Activated naive CD4-positive, alpha-beta T cell treated with anti-CD3 and anti-CD28 coated beads for 36 hours (primary cell): Measurements from ENCODE around the gene PLPPR1. TPM values are rescaled to one million over a fixed set of nuclear protein-coding genes. Genes with fewer than 3 reads are reported as not detected.

Experiments used
- CTCF ChIA-PET: fragments of 350-600 bp; sonication (Branson Sonifier 250); formaldehyde crosslinking; loops from one replicate; lab custom pipeline; 2021; ENCODE audit warnings: antibody characterized with exemption; lab: Charles Lee
- DNase-seq: peaks from one replicate; pipeline ENCODE4 v3.0.0-alpha.2; 2020
- H3K27ac Mint-ChIP-seq: one replicate; pipeline ENCODE4 v1.8.0; 2021; ENCODE audit warnings: mild to moderate bottlenecking, mixed read lengths
- H3K27me3 Mint-ChIP-seq: one replicate; pipeline ENCODE4 v1.8.0; 2021; ENCODE audit warnings: low read depth, mixed read lengths
- H3K36me3 Mint-ChIP-seq: one replicate; pipeline ENCODE4 v1.8.0; 2021; ENCODE audit warnings: low read depth, mixed read lengths
- H3K4me1 Mint-ChIP-seq: one replicate; pipeline ENCODE4 v1.8.0; 2021; ENCODE audit warnings: low read depth, mixed read lengths
- H3K4me3 Mint-ChIP-seq: one replicate; pipeline ENCODE4 v1.8.0; 2021; ENCODE audit warnings: mild to moderate bottlenecking, moderate library complexity, mixed read lengths
- H3K9me3 Mint-ChIP-seq: one replicate; pipeline ENCODE4 v1.8.0; 2021; ENCODE audit warnings: mixed read lengths
- intact Hi-C: fragments of 100-400 bp; cut with micrococcal nuclease; formaldehyde crosslinking; loops from one replicate; pipeline ENCODE4 v1.15.1; 2023
- total RNA-seq, 2 experiments: library from RNA; stranded (reverse); gene quantifications; one replicate each; pipeline ENCODE4 v1.2.3, GENCODE V29; 2021

Gene PLPPR1
- total RNA-seq, 2 experiments from 2014 or later, result not detected

DNA sequence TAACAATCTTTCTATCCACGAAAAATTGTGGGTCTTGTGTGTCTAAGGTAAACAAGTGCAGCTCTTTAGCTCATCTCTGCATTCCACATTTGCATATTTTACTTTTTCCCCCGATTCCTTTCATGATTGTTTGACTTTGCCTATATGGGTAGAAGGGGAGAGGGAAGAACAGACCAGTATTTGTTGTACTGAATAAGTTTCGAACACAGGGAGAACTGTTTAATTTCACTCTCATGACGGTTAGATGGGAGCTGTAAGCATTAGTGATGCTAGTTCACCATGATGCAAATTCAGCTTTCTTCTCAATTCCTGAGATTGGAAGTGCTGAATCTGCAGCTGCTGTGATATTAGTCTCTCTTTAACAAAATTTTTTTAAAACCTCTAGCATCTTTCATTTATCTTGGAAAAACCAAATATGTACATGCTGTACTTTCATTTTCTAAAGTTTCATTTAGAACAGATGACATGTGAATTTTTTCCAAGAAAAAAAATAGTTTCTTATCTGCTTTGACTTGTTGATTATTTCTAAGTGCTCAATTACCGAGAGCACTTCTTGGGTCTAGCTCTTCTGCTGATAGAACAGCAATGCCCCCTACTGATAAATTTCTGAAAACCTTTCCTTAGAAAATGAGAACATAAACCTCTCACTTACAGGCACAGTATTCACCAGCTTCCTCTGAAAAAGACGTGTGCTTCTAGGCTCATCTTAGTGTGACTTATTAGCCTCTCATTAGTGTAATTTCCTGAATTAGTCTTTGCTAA, 206.8 kb downstream of the PLPPR1 start:
- no peaks in the 10 kb centered on the region for H3K4me1 Mint-ChIP-seq
- H3K27ac Mint-ChIP-seq, result no peak overlapping the region
- CTCF ChIA-PET, result interaction anchor here (0.6 to 1.6 kb wide), 4 partner anchors 12 to 634 kb away, joined by 3 to 5 read pairs (median 4); no protein-coding TSS in a partner anchor
- no peak for DNase-seq
- H3K9me3 Mint-ChIP-seq, result no peaks in the 10 kb centered on the region
- H3K27me3 Mint-ChIP-seq, result peaks cover 15% of the 10 kb centered on the region
- H3K36me3 Mint-ChIP-seq, result no peaks in the 10 kb centered on the region
- no peak overlapping the region for H3K4me3 Mint-ChIP-seq
- intact Hi-C loops, result loop anchor here (2.0 kb wide), 1 partner anchor 636 kb away; no protein-coding TSS in a partner anchor

DNA sequence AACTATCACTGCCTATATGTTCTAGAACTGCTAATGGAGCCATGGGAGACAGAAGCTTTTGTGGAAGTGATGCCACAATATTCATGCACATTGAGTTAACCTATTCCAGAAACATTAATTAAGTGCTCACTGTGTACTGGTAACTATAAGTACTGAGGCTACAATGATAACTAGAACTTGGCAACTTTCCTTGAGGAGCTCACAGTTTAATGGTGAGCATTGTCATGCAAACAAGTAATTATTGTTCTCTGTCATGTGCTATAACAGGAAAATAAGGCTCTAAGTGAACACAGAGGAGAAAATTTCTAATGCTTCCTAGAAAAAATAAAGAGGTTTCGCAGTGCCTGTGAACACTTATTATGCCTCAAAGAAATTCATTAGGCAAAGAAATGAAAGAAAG, 214.1 kb downstream of the PLPPR1 start:
- CTCF ChIA-PET, result interaction anchor here (1.0 kb wide), 1 partner anchor 69 kb away, joined by 5 read pairs; no protein-coding TSS in a partner anchor
- intact Hi-C loops, result no loop called here
- Mint-ChIP-seq H3K36me3 (no peaks in the 10 kb centered on the region), H3K9me3 (no peaks in the 10 kb centered on the region), H3K4me3 (no peak overlapping the region), H3K27ac (no peak overlapping the region), H3K27me3 (peaks cover 13% of the 10 kb centered on the region), H3K4me1 (no peaks in the 10 kb centered on the region)
- no peak for DNase-seq

DNA sequence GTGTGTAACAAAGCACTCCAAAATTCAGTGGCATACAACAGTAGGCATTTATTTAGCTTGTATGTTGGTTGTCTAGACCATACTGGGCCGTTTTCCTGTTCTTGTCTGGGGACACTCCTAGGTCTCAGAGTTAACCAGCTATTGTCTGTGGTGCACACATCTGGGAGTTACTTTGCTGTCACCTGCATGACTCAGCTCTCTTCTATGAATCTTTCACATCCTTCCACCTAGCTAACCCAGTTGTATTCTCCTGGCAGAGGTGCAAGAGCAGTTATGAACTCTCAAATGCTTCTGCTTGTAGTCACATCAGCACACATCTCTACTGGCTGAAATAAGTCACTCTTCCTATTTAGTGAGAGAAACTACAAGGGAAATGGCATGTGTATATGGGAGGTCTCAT, 218.2 kb downstream of the PLPPR1 start:
- DNase-seq, result no peak

DNA sequence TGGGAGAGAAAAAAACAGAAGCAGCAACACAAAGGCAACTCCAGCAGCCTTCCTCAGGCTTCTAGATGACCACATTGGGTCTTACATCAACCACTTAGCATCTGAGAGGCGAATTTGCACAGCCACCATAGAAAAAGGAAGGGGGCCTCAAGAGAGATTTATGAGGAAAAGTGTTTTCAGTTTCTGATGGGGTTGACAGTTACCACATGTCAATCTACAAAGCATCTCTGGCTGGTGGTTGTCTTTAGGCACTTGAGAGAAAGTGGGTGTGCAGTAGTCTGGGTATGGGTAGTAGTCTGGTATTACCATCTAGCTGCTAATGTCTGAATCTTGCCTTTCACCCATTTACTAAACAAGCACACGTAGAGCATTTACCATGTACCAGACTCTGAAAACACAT, 218.8 kb downstream of the PLPPR1 start:
- H3K9me3 Mint-ChIP-seq, result no peaks in the 10 kb centered on the region
- CTCF ChIA-PET, result interaction anchor here (1.4 kb wide), 1 partner anchor 64 kb away, joined by 3 read pairs; no protein-coding TSS in a partner anchor
- no peak for DNase-seq
- H3K27me3 Mint-ChIP-seq, result peaks cover 4% of the 10 kb centered on the region
- intact Hi-C loops, result no loop called here
- H3K4me1 Mint-ChIP-seq, result no peaks in the 10 kb centered on the region
- H3K27ac Mint-ChIP-seq, result no peak overlapping the region
- H3K4me3 Mint-ChIP-seq, result no peak overlapping the region
- no peaks in the 10 kb centered on the region for H3K36me3 Mint-ChIP-seq

More for the DNA sequence above, 218.2 kb downstream of the PLPPR1 start:
- Mint-ChIP-seq H3K27ac (no peak overlapping the region), H3K36me3 (no peaks in the 10 kb centered on the region), H3K9me3 (no peaks in the 10 kb centered on the region), H3K4me1 (no peaks in the 10 kb centered on the region), H3K27me3 (peaks cover 4% of the 10 kb centered on the region), H3K4me3 (no peak overlapping the region)
- CTCF ChIA-PET, result no interaction called here
- intact Hi-C loops, result no loop called here

DNA sequence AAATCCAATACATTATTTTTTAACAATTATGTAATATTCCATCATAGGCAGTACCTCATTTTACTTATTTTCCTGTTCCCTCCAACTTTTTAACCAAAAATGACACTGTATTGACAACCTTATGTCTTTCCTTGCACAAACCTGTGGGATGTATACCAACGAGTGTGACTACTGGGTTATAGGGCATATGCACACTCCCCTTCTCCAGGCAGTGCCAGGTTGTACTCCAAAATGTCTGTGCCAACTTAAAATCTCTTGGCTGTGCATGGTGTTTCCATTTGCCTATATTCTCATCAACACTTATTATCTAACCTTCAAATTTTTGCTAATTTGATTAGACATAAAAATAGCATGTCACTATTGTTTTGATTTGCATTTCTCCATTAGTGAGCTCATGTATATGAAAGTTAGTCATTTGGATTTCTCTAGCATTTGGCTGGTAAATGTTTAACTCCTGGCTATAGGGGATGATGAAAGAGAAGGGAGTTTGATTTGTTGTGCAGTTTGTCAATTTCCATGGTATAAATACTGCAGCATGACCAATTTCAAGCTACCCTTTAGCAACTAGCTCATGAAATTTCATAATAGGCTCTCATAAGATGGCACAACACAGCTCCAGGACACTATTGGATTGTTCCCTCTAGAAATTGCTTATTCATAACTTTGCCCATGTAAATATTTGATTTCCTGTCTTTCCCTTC, 226.4 kb downstream of the PLPPR1 start:
- Mint-ChIP-seq H3K36me3 (no peaks in the 10 kb centered on the region), H3K27ac (no peak overlapping the region)
- CTCF ChIA-PET, result interaction anchor here (0.6 kb wide), 1 partner anchor 658 kb away, joined by 3 read pairs; no protein-coding TSS in a partner anchor

DNA sequence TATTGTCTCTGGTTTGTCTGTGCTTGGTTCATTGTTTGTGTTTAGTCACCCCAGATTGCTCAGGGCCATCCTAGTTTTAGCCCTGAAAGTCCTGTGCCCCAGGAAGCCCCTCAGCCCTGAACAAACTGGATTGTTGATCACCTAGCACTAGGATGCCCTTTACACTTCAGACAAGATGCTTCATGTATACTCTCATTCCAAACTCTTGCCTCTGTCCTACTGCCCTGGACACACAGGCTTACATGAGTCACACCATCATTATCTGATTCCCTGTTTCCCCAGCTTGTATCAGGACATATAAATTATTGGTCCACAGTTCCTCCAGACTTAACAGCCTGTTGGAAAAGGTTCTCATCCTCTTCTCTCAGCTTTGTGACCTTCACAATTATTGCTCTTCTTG, 236.2 kb downstream of the PLPPR1 start:
- H3K9me3 Mint-ChIP-seq, result no peaks in the 10 kb centered on the region
- H3K4me1 Mint-ChIP-seq, result no peaks in the 10 kb centered on the region
- CTCF ChIA-PET, result no interaction called here
- no peak overlapping the region for H3K27ac Mint-ChIP-seq
- peaks cover 2% of the 10 kb centered on the region for H3K27me3 Mint-ChIP-seq
- intact Hi-C loops, result no loop called here
- no peak overlapping the region for H3K4me3 Mint-ChIP-seq
- H3K36me3 Mint-ChIP-seq, result no peaks in the 10 kb centered on the region
- no peak for DNase-seq

More for the DNA sequence above, 226.4 kb downstream of the PLPPR1 start:
- Mint-ChIP-seq H3K9me3 (no peaks in the 10 kb centered on the region), H3K4me1 (no peaks in the 10 kb centered on the region), H3K4me3 (no peak overlapping the region), H3K27me3 (peaks cover 6% of the 10 kb centered on the region)
- no peak for DNase-seq
- intact Hi-C loops, result no loop called here

DNA sequence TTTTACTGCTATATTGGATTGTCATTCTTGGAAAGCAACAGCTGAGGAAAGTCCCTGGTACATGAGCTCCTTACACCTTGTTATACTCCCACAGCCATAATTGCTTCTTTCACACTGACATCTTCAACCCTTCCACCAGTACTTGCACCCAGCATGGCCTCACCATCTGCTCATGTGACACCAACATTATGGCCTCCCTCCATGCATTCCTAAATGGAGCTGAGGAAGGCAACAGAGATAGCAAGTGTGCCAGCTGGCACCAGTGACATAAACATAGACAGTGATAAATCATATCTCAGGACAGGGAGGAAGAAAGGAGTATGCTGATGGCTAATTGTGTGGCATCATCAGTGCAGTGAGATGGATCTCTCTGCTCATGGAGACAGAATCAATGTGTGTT, 236.7 kb downstream of the PLPPR1 start:
- CTCF ChIA-PET, result no interaction called here

DNA sequence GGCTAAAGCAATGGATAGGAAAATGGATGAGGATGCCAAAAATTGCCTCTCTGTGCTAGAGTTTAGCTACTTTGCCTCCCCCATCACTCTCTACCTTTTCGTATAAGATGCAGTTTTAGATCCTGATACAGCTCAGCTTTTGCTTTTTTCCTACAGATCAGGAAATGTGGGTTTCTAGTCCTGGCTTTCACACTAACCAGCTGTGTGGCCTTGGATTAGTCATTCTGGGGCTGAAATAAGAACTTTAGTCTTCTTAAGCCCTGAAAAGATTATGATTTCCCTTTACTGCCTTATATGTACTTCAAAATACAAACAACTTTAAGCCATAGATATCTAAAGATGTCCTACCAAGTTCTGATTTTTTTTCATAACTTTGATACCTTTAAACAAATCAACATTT, 239.9 kb downstream of the PLPPR1 start:
- no peaks in the 10 kb centered on the region for H3K4me1 Mint-ChIP-seq
- no peaks in the 10 kb centered on the region for H3K36me3 Mint-ChIP-seq
- no peak overlapping the region for H3K4me3 Mint-ChIP-seq
- peaks cover 2% of the 10 kb centered on the region for H3K27me3 Mint-ChIP-seq
- CTCF ChIA-PET, result no interaction called here
- intact Hi-C loops, result no loop called here
- no peak overlapping the region for H3K27ac Mint-ChIP-seq
- DNase-seq, result no peak
- H3K9me3 Mint-ChIP-seq, result no peaks in the 10 kb centered on the region

More for the DNA sequence above, 236.7 kb downstream of the PLPPR1 start:
- H3K27ac Mint-ChIP-seq, result no peak overlapping the region
- H3K4me1 Mint-ChIP-seq, result no peaks in the 10 kb centered on the region
- H3K9me3 Mint-ChIP-seq, result no peaks in the 10 kb centered on the region
- no peak for DNase-seq
- H3K27me3 Mint-ChIP-seq, result peaks cover 2% of the 10 kb centered on the region
- intact Hi-C loops, result no loop called here
- H3K36me3 Mint-ChIP-seq, result no peaks in the 10 kb centered on the region
- no peak overlapping the region for H3K4me3 Mint-ChIP-seq

DNA sequence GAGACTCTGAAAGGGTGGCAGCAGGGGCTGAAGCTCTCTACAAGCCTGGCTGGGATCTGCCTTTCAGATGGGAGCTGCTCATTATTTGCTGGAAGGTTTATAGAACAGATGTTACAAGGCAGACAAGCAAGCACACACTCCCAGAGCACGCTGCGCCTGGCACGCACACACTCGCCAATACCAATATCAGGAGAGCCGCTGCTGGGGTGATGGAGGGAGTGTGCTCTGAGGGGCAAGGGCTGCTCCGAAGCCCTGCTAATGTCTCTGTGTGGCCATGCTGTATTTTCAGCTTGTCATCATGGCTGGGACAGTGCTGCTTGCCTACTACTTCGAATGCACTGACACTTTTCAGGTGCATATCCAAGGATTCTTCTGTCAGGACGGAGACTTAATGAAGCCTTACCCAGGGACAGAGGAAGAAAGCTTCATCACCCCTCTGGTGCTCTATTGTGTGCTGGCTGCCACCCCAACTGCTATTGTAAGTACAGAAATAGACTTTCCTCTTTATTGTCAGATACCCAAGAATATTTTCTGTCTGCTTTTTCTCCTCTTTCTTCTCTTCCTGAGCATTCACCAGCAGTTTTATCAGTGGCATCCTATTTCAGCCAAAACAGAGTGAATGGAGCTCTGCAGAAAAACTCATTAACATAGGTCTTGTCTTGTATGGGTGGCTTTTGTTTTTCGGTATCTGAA, 241.2 kb downstream of the PLPPR1 start:
- intact Hi-C loops, result no loop called here
- Mint-ChIP-seq H3K27me3 (peaks cover 2% of the 10 kb centered on the region), H3K36me3 (no peaks in the 10 kb centered on the region), H3K27ac (no peak overlapping the region), H3K4me3 (no peak overlapping the region), H3K9me3 (no peaks in the 10 kb centered on the region), H3K4me1 (no peaks in the 10 kb centered on the region)
- no peak for DNase-seq
- CTCF ChIA-PET, result no interaction called here

DNA sequence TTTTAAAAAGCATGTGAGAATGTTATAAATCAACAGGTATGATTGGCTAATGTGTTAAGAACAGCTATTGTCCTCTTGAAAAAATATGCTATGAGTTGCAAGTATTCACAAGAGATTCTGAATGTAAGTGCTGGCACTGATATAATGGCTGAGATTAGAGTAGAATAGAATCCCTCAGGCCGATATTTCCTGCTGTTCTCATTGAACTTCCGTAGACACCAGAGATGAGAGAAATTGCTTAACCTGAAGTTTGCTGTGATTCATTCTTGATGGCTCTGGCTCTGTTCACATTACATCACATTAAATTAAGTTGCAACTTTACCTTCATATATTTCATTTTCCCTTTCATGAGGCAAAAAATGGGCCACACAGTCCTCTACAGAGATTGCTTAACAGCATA, 241.8 kb downstream of the PLPPR1 start:
- Mint-ChIP-seq H3K36me3 (no peaks in the 10 kb centered on the region), H3K4me3 (no peak overlapping the region), H3K27me3 (peaks cover 2% of the 10 kb centered on the region), H3K27ac (no peak overlapping the region), H3K4me1 (no peaks in the 10 kb centered on the region), H3K9me3 (no peaks in the 10 kb centered on the region)
- intact Hi-C loops, result no loop called here
- no peak for DNase-seq
- CTCF ChIA-PET, result no interaction called here

DNA sequence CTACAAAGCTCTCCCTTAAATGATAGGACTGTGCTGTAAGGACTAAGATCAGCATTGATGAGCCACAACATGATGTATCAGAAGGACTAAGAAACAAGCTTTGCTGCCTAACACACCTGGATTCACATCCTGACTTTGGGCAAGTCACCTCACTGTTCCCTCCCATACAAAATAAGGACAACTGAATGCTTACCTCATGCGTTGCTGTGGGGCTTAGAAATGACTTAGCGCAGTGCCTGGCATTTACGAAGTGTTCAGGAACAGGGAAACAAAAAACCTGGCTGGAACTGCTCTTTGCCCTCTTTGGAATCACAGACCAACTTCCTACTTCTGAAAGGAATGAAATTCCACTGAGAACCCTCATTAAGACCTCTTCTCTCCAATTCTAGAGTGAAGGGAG, 242.6 kb downstream of the PLPPR1 start:
- no peaks in the 10 kb centered on the region for H3K4me1 Mint-ChIP-seq

DNA sequence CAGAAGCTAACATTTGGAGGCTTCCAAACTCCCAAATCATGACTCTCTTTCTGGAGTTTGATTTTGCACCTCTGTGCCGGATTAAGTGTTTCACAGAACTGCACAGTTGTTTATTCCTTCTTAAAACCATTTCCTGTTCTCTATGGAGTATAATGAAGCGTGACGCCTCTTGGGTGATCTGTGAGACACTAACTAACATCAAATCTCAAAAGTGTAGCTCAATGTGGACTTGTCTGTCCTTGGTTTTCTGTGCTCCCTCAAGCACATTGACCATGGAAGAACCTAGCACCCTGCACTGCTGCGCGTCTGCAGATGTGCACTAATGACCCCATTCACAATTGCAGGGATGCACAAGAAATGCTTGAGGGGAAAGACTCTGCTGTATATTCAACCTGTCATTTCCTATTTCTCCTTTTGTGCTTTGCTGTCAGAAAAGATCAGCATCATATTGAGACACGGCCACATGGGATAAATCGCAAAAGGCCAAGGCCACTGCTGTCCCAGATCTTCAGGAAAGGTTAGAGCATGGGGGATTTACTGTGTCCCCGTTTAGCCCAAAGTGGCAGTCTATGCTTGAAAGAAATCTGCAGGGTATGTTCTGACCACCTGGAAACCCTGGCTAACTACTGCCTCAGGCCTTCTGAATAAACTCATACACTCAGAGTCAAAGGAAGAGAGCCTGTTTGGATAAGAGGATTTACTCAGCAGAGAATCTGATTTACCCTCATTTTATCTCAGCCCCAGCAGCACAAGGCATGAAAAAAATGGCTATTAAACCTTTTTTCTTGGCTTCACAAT, 246.6 kb downstream of the PLPPR1 start:
- no peaks in the 10 kb centered on the region for H3K9me3 Mint-ChIP-seq
- no peaks in the 10 kb centered on the region for H3K36me3 Mint-ChIP-seq
- no peak for DNase-seq
- H3K4me3 Mint-ChIP-seq, result no peak overlapping the region
- CTCF ChIA-PET, result no interaction called here
- no peaks in the 10 kb centered on the region for H3K4me1 Mint-ChIP-seq
- intact Hi-C loops, result no loop called here
- no peak overlapping the region for H3K27ac Mint-ChIP-seq
- H3K27me3 Mint-ChIP-seq, result peaks cover 14% of the 10 kb centered on the region

More for the DNA sequence above, 242.6 kb downstream of the PLPPR1 start:
- no peaks in the 10 kb centered on the region for H3K36me3 Mint-ChIP-seq
- CTCF ChIA-PET, result no interaction called here
- intact Hi-C loops, result no loop called here
- H3K9me3 Mint-ChIP-seq, result no peaks in the 10 kb centered on the region
- no peak overlapping the region for H3K4me3 Mint-ChIP-seq
- H3K27ac Mint-ChIP-seq, result no peak overlapping the region
- DNase-seq, result no peak
- H3K27me3 Mint-ChIP-seq, result peaks cover 2% of the 10 kb centered on the region
